Lung microvascular endothelial cell (primary cell): Measurements from ENCODE around the gene BEST2. TPM values are rescaled to one million over a fixed set of nuclear protein-coding genes. Genes with fewer than 3 reads are reported as not detected.
A peak's percentile ranks its signal among the peaks of the same experiment; 100 is the strongest.
"Not testable (repeated sequence)": the region's sequence is repeated elsewhere in the genome, so short reads cannot be mapped to it uniquely, and the experiment has no call there.

Experiments
- DNase-seq, 2 donors: peaks; one replicate each; pipeline versions ENCODE4 v3.0.0 to v3.0.0-alpha.2; 2010; ENCODE audit warnings: low read depth in 2 of 2
- total RNA-seq: library from RNA; depleted of rRNA; stranded (reverse); fragments of >200 nt; gene quantifications from 2 replicates; pipeline ENCODE4 v1.2.1, GENCODE V29; 2014

Gene BEST2
- total RNA-seq = not detected in 2 replicates

DNA sequence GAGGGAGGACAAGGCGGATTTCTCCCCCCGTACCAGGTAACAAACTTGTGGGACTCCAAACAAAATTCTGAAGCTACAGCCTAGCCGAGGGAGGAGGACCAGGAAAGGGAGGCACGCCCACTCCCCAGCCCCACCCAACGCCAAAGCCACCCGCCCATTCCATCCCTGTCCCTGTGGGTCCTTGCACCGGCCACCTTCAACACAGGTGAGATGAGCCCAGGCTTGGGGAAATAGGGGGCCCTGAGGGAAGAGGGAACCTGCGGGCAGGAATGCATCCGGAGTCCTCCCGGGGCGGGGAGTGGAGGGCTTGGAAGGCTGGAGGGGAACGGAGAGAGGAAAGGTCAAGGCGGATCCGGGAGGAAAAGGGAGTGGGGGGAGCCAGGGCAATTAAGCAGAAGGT, at the start of gene BEST2:
Gene BEST2, plus strand, starts transcription at position 157 of the 400 bp plus-strand sequence. CDS start 802 bp downstream, outside the sequence.
- no peak for DNase-seq

DNA sequence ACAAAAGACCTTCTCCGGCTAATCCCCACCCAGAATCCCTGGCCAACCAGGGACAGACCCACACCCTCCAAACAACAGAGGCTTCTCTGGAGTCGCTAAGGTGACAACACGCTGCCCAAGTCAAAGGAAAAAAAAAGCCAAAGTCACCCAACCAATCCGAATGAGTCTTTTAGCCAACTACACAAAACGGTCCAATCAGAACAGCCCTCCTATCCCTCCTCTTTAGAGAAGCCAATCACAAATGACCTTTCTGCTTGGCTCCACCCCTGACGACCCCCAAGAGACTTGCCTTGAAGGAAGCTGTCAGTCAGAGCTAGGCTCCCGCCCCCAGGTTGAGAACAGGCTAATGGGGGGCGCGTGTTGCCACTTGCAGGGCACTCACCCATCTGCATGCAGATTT, 48.5 kb upstream of the BEST2 start:
- DNase-seq = peak; percentile 48 to 53

DNA sequence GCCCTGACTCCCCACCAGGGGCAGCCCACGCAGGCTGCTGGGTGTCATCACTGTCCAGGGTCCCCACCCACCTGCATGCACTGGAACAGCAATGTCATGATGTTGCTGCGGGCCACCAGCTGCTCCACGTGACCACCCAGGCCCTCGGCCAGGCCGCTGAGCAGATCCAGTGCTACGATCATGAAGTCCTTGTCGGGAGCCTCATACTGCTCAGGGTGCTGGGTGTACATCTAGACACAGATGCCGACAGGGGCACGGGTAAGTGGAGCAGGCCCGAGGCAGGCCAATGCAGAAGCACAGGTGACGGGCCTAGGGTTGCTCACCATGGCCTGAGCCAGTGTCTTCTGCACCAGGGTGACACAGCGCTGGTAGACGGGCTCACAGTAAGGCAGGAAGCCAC, 46.4 kb upstream of the BEST2 start:
- no peak for DNase-seq

DNA sequence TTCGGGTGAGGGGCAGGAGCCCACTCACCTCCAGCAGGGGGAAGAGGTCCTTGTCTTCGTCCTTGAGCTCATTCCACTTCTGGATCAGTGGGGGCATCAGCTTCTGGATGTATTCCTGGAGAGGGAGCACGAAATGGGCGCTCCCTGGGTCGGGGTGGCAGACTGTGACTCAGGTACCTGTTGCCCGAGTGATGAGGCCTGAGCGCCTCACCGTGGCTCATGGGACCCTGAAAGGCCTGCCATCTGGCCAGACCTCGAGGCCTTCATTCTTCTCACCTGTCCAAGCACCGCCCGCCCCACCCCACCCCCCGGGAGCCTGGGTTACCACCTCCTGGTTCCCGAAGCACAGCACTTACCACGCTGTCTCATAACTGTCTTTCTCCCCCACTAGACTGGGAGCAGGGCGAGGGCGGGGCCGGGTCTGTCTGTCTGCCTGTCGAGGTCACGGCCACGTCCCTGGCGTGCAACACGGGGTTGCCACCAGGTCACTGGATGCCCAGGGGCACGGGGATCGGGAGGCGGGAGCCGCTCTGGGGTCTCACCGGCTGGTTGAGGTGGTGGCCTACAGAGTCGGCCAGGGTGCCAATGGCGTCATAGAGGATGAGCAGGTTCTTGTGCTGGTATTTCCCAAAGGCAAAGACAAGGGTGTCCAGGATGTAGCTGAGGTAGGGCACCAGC, 45.8 kb upstream of the BEST2 start:
- no peak for DNase-seq

DNA sequence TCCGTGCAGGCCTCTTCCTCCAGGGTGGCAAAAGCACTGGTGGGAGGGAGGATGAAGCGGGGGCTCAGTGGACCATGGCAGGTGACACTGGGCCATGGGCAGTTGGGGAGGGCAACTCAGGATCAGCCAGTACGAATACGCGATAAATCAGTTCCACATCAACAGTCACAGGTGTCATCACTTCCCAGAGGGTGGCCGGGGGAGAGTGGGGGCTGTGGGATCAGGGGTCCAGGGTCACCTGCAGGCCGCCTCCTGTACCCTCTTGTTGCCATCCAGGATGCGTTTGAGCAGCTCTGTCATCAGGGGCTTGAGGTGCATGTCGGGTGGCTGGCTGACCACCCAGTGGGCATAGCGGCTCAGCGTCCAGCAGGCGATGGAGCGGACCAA, 45.3 kb upstream of the BEST2 start:
- DNase-seq = no peak

DNA sequence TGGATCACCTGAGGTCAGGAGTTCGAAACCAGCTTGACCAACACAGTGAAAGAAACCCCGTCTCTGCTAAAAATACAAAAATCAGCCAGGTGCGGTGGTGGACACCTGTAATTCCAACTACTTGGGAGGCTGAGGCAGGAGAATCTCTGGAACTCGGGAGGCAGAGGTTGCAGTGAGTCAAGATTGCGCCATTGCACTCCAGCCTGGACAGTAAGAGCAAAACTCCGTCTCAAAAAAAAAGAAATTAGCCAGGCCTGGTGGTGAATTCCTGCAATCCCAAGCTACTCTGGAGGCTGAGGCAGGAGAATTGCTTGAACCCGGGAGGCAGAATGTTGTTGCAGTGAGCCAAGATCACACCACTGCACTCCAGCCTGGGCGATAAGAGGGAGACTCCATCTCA, 43.0 kb upstream of the BEST2 start:
- DNase-seq = no peak

DNA sequence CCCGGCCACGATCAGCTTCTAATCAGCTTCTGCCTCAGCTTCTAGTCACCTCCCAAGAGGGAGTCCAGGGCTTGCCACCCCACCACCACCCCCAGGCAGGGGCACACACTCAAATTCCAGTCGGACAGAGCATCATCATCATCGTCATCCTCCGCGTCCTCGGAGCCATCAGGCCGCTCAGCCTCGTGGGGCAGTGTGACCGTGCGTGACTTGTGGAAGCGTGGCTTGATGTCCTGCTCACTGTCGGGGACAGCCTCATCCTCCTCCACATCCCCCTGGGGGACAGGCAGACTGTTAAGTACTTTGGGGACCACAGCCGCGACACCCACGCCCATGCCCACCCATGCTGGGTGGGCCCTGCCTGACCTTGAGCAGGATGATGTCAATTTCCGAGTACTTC, 40.4 kb upstream of the BEST2 start:
- no peak for DNase-seq

DNA sequence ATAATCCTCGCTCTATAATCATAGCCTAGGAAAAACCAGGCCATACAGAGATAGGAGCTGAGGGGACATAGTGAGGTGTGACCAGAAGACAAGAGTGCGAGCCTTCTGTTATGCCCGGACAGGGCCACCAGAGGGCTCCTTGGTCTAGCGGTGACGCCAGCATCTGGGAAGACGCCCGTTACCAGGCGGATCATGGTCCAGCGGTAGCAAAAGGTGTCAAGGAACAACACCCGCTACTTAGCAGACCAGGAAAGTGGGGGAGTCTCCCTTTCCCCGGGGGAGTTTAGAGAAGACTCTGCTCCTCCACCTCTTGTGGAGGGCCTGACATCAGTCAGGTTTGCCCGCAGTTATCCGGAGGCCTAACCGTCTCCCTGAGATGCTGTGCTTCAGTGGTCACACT, 39.5 kb upstream of the BEST2 start:
- not testable (repeated sequence) for DNase-seq

DNA sequence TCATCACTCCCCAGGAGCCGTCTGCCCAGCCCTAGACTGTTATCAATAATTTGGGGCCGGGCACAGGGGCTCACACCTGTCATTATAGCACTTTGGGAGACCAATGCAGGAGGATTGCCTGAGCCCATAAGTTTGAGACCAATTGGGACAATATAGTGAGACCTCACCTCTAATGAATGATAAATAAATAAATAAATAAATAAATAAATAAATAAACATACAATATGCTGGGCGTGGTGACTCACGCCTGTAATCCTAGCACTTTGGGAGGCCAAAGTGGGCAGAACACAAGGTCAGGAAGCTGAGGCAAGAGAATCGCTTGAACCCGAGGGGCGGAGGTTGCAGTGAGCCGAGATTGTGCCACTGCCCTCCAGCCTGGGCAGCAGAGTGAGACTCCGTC, 38.3 kb upstream of the BEST2 start:
- DNase-seq = not testable (repeated sequence)

DNA sequence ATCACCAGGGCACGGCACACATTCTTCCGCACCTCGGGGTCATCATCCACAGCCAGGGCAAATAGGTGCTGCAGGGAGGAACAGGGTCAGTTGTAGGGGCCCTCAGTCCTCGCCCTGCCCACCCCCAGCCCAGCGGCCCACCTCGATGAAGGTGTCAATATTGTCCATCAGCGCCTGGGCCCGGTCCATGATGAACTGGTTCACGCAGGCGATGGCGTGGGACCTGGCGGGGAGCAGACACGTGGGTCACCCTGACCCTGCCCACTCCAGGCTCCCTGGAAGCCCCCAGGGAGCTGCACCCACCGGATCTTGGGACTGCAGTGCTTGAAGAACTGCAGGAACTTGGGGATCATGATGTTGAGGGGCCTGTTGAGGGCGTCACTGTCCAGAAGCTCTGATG, 36.5 kb upstream of the BEST2 start:
- no peak for DNase-seq

DNA sequence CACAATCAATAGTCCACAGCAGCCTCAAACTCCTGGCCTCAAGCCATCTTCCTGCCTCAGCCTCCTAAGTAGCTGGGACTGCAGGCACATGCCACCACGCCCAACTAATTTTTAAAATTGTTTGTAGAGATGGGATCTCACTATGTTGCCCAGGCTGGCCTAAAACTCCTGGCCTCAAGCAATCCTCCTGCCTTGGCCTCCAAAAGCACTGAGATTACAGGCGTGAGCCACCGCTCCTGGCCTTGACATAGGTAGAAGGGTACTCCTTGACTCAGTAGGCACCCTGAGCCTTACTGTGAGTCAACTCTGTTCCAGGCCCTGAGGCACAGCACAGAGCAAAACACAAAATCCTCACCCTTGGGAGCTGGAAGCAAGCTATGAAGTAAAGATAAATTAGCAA, 35.7 kb upstream of the BEST2 start:
- DNase-seq = no peak

DNA sequence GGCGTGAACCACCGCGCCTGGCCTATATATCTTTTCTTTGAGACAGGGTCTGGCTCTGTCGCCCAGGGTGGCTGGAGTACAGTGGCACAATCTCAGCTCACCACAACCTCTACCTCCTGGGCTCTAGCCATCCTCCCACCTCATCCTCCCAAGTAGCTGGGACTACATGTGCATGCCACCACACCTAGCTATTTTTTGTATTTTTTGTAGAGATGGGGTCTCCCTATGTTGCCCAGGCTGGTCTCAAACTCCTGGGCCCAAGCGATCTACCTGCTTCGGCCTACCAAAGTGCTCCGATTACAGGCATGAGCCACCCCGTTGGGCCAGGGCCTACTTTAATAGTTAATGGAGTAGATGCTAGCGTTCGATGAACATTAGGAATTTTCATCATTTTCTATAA, 31.3 kb upstream of the BEST2 start:
- no peak for DNase-seq

DNA sequence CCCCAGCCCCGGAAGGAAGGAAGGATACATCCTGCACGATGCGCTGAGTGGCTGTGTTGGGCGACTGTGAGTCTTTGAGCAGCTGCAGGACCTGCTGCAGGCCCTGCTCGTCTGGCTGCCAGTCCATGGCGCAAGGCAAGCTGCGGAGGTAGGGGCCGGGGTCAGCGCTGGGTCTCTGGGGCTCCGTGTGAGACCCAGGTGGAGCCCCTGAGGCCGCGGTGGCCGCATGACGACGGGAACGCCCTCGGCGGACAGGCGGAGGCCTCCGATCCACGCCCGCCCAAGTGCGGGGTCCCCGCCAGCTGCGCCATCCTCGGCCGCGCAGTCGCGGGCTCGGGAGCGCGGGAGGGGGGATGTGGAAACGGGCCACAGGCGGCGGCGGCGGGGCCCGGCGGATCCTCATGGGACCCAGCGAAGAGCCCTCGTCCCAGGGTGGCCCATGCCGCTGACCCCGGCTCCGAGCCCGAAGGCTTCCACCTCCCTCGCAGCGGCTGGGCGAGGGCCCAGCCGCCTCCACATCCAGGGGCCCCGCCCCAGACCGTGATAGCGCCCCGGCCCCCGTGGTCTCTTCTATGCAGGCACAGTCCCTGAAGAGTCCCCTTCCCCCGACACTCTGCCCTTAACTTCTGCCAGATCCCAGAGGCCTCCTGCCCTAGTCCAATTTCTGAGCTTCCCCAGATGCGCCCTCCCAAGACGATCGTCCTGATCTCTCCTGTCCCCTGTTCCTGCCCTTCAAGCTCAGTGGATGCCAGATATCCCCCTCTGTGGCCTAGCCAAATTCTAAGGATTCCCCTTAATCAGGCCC, 30.5 kb upstream of the BEST2 start:
- peak; percentile 36 to 45 for DNase-seq

DNA sequence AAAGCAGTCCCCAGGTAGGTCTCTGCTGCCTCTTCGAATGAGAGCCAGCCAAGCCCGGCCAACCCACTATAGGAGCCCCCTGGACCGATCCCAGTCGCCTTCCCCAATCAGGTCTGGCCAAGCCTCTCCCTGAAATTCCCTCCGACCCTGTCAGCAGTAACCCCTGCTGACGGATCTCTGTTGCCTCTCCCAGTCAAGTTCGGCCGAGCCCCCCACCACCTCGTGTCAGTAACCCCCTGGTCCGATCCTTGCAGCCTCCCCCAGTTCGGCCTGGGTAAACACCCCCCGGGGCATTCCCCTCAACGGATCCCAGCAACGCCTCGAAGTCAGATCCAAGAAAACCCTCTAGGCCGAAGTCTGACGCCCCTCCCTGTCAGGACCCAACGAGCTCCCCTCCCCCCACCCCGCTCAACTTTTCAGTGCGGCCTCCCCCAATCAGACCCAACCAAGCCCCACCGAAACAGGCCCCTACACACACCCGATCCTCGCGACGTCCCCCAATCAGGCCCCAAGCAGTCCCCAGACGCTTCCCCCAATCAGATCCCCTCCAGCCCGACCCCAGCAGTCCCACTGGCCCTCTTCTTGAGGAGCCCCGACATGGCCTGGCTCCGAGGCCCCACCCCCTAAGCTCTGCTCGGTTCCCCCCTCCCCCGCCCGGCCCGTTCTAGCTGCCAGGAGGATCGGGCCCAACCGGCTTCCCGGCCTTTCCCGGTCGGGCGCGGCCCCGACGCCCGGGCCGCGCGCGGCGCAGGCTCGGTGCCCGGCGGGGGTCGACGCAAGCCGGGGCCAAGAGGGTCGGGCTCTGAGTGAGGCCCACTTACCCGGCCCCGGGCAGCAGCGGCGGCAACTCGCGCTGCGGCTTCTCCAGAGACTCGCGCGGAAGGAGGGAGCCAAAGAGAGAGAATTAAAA, 29.7 kb upstream of the BEST2 start:
- DNase-seq = peak; percentile 76 to 77

DNA sequence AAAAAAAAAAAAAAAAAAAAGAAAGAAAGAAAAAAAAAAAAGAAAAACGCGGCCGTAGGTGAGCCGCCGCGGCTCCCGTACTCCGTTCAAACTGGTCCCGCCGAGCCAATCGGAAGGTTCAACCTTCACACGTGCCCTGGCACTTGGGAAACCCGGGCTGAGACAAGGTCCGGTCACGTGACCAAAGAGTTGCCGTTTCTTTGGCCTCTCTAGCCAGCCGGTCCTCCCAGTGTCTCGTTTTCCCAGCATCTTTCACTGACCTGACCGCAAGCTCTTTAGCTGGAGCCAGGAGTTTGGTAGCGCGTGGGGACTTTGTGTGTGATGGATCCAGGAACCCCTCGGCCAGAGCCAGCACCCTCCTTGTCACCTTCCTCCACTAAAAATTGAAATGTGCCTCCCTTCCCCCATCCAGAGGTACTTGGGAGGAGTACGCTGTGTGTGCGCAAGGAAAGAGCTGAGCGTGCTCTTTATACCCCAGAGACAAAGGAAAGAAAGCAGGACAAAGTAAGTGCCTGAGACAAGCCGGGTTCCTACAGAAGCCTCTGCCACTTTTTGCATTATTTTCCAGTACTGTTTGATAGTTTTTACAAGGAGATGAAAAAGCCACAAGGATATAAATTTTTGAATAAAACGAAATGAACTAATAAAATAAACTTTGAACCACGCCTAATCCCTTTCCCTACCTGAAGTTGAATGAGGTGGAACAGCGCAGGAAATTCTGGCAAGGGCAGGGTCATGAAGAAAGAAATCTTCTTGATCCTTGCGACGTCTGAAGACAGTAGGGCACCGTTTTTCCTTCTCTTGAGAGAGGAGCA, 28.8 kb upstream of the BEST2 start:
- DNase-seq = peak; percentile 99 to 100

DNA sequence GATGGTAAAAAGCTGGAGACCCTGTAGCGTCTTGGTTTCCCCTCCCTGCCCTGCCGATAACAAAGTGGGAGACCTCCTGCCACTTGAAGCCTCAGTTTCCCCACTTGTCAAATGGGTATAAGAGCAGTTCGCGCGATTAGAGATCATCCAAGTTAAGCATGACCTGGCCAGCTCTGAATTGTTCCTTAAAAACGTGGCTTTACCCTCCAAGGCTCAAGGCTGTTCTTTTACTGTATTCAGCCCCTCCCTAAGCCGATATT, 28.3 kb upstream of the BEST2 start:
- peak in 1 of 2 donors; percentile 11 for DNase-seq

DNA sequence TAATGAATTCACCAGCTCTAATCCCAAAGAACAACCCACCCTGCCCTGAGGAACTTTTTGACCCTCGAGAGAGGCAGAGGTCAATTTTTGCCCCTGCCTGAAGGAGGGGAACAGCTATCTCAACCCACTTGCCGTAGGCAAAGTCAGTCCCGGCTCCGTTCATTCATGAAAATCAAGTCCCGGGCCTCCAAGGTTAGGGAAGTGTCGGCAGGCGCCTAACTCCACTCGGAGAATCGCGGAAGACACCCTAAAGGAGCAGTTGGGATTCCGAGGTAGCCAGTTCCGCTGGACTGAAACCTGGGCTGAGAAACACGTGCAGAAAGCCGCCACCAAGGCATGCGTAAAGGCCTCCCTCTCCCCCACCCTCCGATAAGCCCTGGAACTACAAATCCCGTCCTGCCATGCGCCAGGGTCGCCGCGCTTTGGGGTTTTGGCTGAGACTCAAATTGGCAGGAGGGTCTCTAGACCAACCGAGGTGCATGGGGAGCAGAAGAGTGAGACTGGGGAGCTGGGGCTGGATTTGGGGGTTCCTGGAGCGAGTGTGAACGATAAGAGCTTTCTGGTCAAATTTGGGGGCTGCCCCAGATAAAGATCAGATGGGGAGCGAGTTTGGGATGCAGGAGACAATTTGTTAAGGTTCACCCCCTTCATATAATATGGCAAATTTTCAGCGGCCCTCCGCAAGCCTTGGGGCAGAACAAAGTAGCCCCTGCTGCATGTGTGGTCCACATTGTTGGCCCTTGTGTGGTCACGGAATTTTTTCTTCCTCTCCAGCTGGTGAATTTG, 27.8 kb upstream of the BEST2 start, which contains the start of gene TNPO2:
Gene TNPO2, minus strand, starts transcription at position 292 of the 786 bp plus-strand sequence. CDS start 2,955 bp downstream, outside the sequence.
- peak; percentile 68 to 72 for DNase-seq

DNA sequence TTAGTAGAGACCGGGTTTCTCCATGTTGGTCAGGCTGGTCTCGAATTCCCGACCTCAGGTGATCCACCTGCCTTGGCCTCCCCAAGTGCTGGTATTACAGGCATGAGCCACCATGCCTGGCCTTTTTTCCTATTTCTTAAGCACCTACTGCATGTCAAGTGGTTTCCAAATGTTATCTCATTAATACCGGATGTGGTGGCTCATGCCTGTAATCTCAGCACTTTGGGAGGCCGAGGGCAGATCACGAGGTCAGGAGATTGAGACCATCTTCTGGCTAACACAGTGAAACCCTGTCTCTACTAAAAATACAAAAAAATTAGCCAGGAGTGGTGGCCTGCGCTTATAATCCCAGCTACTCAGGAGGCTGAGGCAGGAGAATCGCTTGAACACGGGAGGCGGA, 26.0 kb upstream of the BEST2 start:
- not testable (repeated sequence) for DNase-seq

DNA sequence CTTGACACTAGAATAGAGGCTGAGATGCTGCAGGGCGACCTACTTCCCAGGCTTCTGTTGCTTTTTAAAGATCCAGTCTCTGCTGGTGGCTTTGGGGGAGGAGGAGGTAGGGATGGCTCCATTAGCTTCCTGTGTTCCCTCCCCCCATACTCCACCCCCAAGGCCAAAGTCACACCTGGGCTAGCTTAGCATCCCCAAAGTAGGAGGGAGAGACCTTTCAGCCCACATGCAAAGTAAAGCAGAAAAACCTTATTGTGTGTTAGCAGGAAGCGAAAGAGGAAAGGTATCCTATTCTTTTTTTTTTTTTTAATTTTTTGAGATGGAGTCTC, 24.6 kb upstream of the BEST2 start:
- DNase-seq = no peak

DNA sequence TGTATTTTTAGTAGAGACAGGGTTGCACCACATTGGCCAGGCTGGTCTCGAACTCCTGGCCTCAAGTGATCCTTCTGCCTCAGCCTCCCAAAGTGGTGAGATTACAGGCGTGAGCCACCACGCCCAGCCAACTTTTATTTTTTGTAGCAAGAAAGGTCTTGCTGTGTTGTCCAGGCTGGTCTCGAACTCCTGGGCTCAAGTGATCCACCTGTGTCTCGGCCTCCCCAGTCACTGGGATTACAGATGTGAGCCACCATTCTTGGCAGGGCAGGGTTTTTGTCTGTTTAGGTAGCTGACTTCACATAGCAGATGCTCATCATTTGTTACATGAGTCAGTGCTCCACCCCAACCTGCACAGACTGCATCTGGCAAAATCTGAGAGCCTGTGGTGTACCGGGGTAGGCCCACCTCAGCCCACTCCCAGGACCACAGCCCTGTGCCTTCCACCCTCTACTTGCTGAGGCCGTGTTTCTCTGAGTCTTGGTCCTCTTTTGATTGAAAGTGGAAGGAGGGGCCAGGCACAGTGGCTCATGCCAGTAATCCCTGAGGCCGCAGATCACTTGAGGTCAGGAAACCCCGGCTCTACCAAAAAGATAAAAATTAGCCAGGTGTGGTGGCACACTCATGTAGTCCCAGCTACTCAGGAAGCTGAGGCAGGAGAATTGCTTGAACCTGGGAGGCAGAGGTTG, 23.7 kb upstream of the BEST2 start:
- no peak for DNase-seq
